GM23338 (cell line): Measurements from ENCODE around the gene PWP2. TPM values are rescaled to one million over a fixed set of nuclear protein-coding genes. Genes with fewer than 3 reads are reported as not detected.

Experiments
- ATAC-seq: fragments of 200-7000 bp; cut with Tn5 transposase; 3 replicates; pipeline ENCODE4 v1.9.1; 2020
- DNase-seq: peaks from one replicate; pipeline ENCODE4 v3.0.0-alpha.2; 2015; ENCODE audit warnings: low spot score
- H2AFZ ChIP-seq: fragments of 200-600 bp; sonication (generic); 2 replicates; pipeline ENCODE4 v1.8.0; 2016; ENCODE audit warnings: antibody characterized with exemption, mild to moderate bottlenecking, moderate library complexity
- H3F3A ChIP-seq: fragments of 200-600 bp; sonication (generic); replicated peaks from 2 replicates; pipeline ENCODE4 v1.8.0; 2017; ENCODE audit warnings: antibody characterized with exemption, mixed run types, low read depth
- H3K27ac ChIP-seq: fragments of 200-600 bp; sonication (generic); 2 replicates; pipeline ENCODE4 v1.6.1; 2016; ENCODE audit warnings: low read depth
- H3K27me3 ChIP-seq: fragments of 200-600 bp; sonication (generic); 2 replicates; pipeline ENCODE4 v1.8.0; 2016; ENCODE audit warnings: mild to moderate bottlenecking, mixed run types, moderate library complexity; ENCODE audit not compliant: insufficient read depth
- H3K36me3 ChIP-seq: fragments of 200-600 bp; sonication (generic); 2 replicates; pipeline ENCODE4 v1.8.0; 2016; ENCODE audit warnings: mild to moderate bottlenecking; ENCODE audit not compliant: insufficient read depth
- H3K4me1 ChIP-seq: fragments of 200-600 bp; sonication (generic); 2 replicates; pipeline ENCODE4 v1.8.0; 2016; ENCODE audit warnings: mild to moderate bottlenecking, moderate library complexity; ENCODE audit not compliant: insufficient read depth
- H3K4me2 ChIP-seq: fragments of 200-600 bp; sonication (generic); 2 replicates; pipeline ENCODE4 v1.7.1; 2017; ENCODE audit warnings: mixed run types
- H3K4me3 ChIP-seq: fragments of 200-600 bp; sonication (generic); 2 replicates; pipeline ENCODE4 v1.6.1; 2016; ENCODE audit warnings: mixed run types
- H3K79me2 ChIP-seq: fragments of 200-600 bp; sonication (generic); replicated peaks from 2 replicates; pipeline ENCODE4 v1.8.0; 2017; ENCODE audit warnings: mild to moderate bottlenecking; ENCODE audit not compliant: insufficient read depth
- H3K9me2 ChIP-seq: fragments of 200-600 bp; sonication (generic); 2 replicates; pipeline ENCODE4 v1.8.0; 2017; ENCODE audit not compliant: insufficient read depth
- H4K20me1 ChIP-seq: fragments of 200-600 bp; sonication (generic); replicated peaks from 2 replicates; pipeline ENCODE4 v1.8.0; 2017; ENCODE audit warnings: mild to moderate bottlenecking; ENCODE audit not compliant: insufficient read depth
- H3K27ac Mint-ChIP-seq: 2 replicates; pipeline ENCODE4 v1.8.0; 2020; ENCODE audit warnings: inconsistent platforms, mild to moderate bottlenecking, moderate library complexity, mixed read lengths
- H3K27me3 Mint-ChIP-seq: 3 replicates; pipeline ENCODE4 v1.8.0; 2022; ENCODE audit warnings: low read depth, mild to moderate bottlenecking, moderate library complexity, mixed read lengths, inconsistent platforms; ENCODE audit not compliant: insufficient read depth, poor library complexity
- H3K36me3 Mint-ChIP-seq: 3 replicates; pipeline ENCODE4 v1.8.0; 2021; ENCODE audit warnings: low read depth, mild to moderate bottlenecking, inconsistent platforms, moderate library complexity, mixed read lengths
- H3K4me1 Mint-ChIP-seq: 3 replicates; pipeline ENCODE4 v1.8.0; 2020; ENCODE audit warnings: mild to moderate bottlenecking, inconsistent platforms, mixed read lengths
- H3K4me3 Mint-ChIP-seq: 3 replicates; pipeline ENCODE4 v1.8.0; 2021; ENCODE audit warnings: moderate library complexity, mild to moderate bottlenecking, inconsistent platforms, mixed read lengths
- H3K9me3 Mint-ChIP-seq: 3 replicates; pipeline ENCODE4 v1.8.0; 2020; ENCODE audit warnings: moderate library complexity, mild to moderate bottlenecking, inconsistent platforms, mixed read lengths
- CREB1 ChIP-seq: fragments of 250-450 bp; sonication (Bioruptor Pico); IDR thresholded peaks from 2 replicates; pipeline ENCODE4 v1.5.0; 2020; ENCODE audit warnings: low read depth, mild to moderate bottlenecking, moderate library complexity
- CTCF ChIP-seq, 2 experiments: fragments of 200-600 bp in 1 of 2; sonication (generic) in 1 of 2; conservative IDR thresholded peaks; 2 replicates each; pipeline versions ENCODE4 v1.5.1 to v1.6.1; 2016 to 2017; ENCODE audit warnings: antibody characterized with exemption in 2 of 2, low read depth in 2 of 2, mild to moderate bottlenecking in 2 of 2, moderate library complexity in 1 of 2
- EZH2 ChIP-seq: fragments of 200-600 bp; sonication (generic); IDR thresholded peaks from one replicate; pipeline ENCODE4 v1.8.0; 2017; ENCODE audit warnings: antibody characterized with exemption, mild to moderate bottlenecking, low read depth; ENCODE audit not compliant: unreplicated experiment
- NANOG ChIP-seq: IDR thresholded peaks from 2 replicates; pipeline ENCODE4 v1.6.1; 2016; ENCODE audit warnings: antibody characterized with exemption, borderline replicate concordance
- STAT1 ChIP-seq: IDR thresholded peaks from one replicate; pipeline ENCODE4 v1.6.1; 2016; ENCODE audit warnings: antibody characterized with exemption; ENCODE audit not compliant: unreplicated experiment
- ZNF114 ChIP-seq: fragments of 250-450 bp; sonication (Bioruptor Pico); IDR thresholded peaks from 2 replicates; pipeline ENCODE4 v1.5.0; 2020; ENCODE audit warnings: mild to moderate bottlenecking, moderate library complexity
- ZNF462 ChIP-seq: fragments of 250-450 bp; sonication (Bioruptor Pico); IDR thresholded peaks from 2 replicates; pipeline ENCODE4 v1.5.0; 2020; ENCODE audit warnings: mild to moderate bottlenecking, moderate library complexity
- polyA plus RNA-seq: library from polyadenylated mRNA; unstranded; fragments of >200 nt; fragmentation: Nextera tagmentation; extraction: Ambion mirVana; gene quantifications from 2 replicates; pipeline ENCODE4 v1.2.1, GENCODE V29; 2016
- total RNA-seq: library from RNA; depleted of rRNA; stranded (reverse); fragments of >200 nt; shearing (Covaris generic); gene quantifications from 2 replicates; pipeline ENCODE4 v1.2.3, GENCODE V29; 2014

Gene PWP2
- total and polyA plus RNA-seq, 2 experiments from 2014 or later: 18.2 to 59.2 TPM

GRCh38 chr21:44071359-44072104 lies 35.7 kb upstream of the PWP2 start:
- Mint-ChIP-seq H3K9me3 (no peaks in the 10 kb centered on the region), H3K4me3 (no peak overlapping the region), H3K27ac (no peak overlapping the region), H3K36me3 (peaks cover 20% of the 10 kb centered on the region), H3K4me1 (peaks cover 6% of the 10 kb centered on the region), H3K27me3 (peaks cover 3% of the 10 kb centered on the region)
- H3K4me2 ChIP-seq: no peak overlapping the region
- no peaks in the 10 kb centered on the region for H3F3A ChIP-seq
- no peak overlapping the region for H2AFZ ChIP-seq
- ATAC-seq (peak; percentile 85), DNase-seq (peak; percentile 38)
- peaks cover 9% of the 10 kb centered on the region for H3K36me3 ChIP-seq
- TF ChIP-seq EZH2: no peak
- TF ChIP-seq ZNF462: no peak
- TF ChIP-seq CTCF (conservative IDR thresholded peaks at IDR 0.05; ENCODE audit: low read depth in 2 of 2): peak; percentile 11 to 33; a peak in 1 of 4 replicates
- no peak for TF ChIP-seq NANOG
- no peak for TF ChIP-seq CREB1 (CRISPR knock-in tag)
- TF ChIP-seq STAT1: no peak
- TF ChIP-seq ZNF114 (CRISPR knock-in tag): no peak
- H3K4me3 ChIP-seq: no peak overlapping the region
- H3K27ac ChIP-seq: no peak overlapping the region
- H3K27me3 ChIP-seq: no peaks in the 10 kb centered on the region
- peaks cover 15% of the 10 kb centered on the region for H4K20me1 ChIP-seq
- no peaks in the 10 kb centered on the region for H3K4me1 ChIP-seq
- H3K79me2 ChIP-seq: peaks cover 19% of the 10 kb centered on the region
- no peaks in the 10 kb centered on the region for H3K9me2 ChIP-seq
